Ovary (tissue), 9 donors: Measurements from ENCODE around the gene RGS19. TPM values are rescaled to one million over a fixed set of nuclear protein-coding genes. Genes with fewer than 3 reads are reported as not detected.

ENCODE experiments used
- DNase-seq, 5 donors: peaks; one replicate each; pipeline ENCODE4 v3.0.0-alpha.2; 2019 to 2020
- H3K27ac ChIP-seq, 2 donors: fragments of 200-600 bp; one replicate each; pipeline versions ENCODE4 v1.5.1 to v1.8.0; 2019 to 2022
- H3K27me3 ChIP-seq: fragments of 200-600 bp; one replicate; pipeline ENCODE4 v1.8.0; 2022
- H3K36me3 ChIP-seq: fragments of 200-600 bp; sonication (generic); one replicate; pipeline ENCODE4 v1.5.1; 2019
- H3K4me1 ChIP-seq: one replicate; pipeline ENCODE4 v1.8.1; 2013; ENCODE audit warnings: mild to moderate bottlenecking, moderate library complexity; ENCODE audit not compliant: insufficient read depth
- H3K4me3 ChIP-seq: fragments of 200-600 bp; sonication (generic); one replicate; pipeline ENCODE4 v1.5.1; 2017
- H3K9me3 ChIP-seq, 2 donors: fragments of 200-600 bp in 1 of 2; sonication (generic) in 1 of 2; one replicate each; pipeline versions ENCODE4 v1.5.1 to v1.8.1; 2013 to 2019; ENCODE audit warnings: mild to moderate bottlenecking in 1 of 2, moderate library complexity in 1 of 2
- EP300 ChIP-seq: sonication (generic); formaldehyde crosslinking; IDR thresholded peaks from one replicate; pipeline ENCODE4 v1.6.1; 2017; ENCODE audit warnings: antibody characterized with exemption
- POLR2A ChIP-seq: fragments of 450-650 bp; IDR thresholded peaks from one replicate; pipeline ENCODE4 v1.6.1; 2017; ENCODE audit warnings: antibody characterized with exemption, mild to moderate bottlenecking, moderate library complexity
- WGBS, 3 donors: extraction: QIAGEN DNeasy Blood & Tissue Kit in 1 of 3; methylation state at CpG; one replicate each; pipeline versions ENCODE4 v1.1.5 to v1.1.7; 2013 to 2017; 5-methylcytosine and 5-hydroxymethylcytosine counted together
- intact Hi-C, 4 donors: fragments of 100-400 bp; cut with DNase I; formaldehyde crosslinking; loops; one replicate each; pipeline versions ENCODE4 v1.11.0 to v1.15.1; 2022 to 2023
- polyA plus RNA-seq, 2 donors: library from polyadenylated mRNA; stranded (reverse); fragments of 200-250 nt in 1 of 2; fragments of 350-450 nt in 1 of 2; fragmentation: Illumina TruSeq in 1 of 2; extraction: RNeasy Lipid Tissue Mini Kit (QIAGEN cat#74804) in 1 of 2; gene quantifications; one replicate each; pipeline ENCODE4 v1.2.3, GENCODE V29; 2013 to 2014
- total RNA-seq, 7 donors: library from RNA; depleted of rRNA in 2 of 7; stranded (reverse); fragments of >200 nt in 2 of 7; fragmentation: NEBNext Ultra II Directional in 3 of 7; extraction: Animal tissue kit (Norgen Biotek cat#: 25700) in 3 of 7; gene quantifications; one replicate each; pipeline versions ENCODE4 v1.1.0 to v1.2.4, GENCODE V29; 2016 to 2023
- TF ChIP-seq, protein P1 (sequence below), 3 donors: fragments of 450-650 bp in 2 of 3; fragments of 200-600 bp in 1 of 3; IDR thresholded peaks; one replicate each; pipeline versions ENCODE4 v1.5.1 to v1.8.0; 2016 to 2022; ENCODE audit warnings: antibody characterized with exemption in 3 of 3, mild to moderate bottlenecking in 1 of 3
- donor health status: DM: no; HTN: no; CAD: no; lungs with moderate emphysema.
- donor health status: DM: no; HTN: no; CAD: no.
- donor health status: Bipolar disorder and iron deficiency.
- donor health status: DM: yes; HTN: yes; CAD: no.
- donor health status: DM: no; HTN: no; CAD: no.
- donor health status: DM: yes; HTN: yes; CAD: no.

Gene RGS19
- total and polyA plus RNA-seq, 9 donors = 2.1 to 7.6 (median 4.5) TPM

DNA sequence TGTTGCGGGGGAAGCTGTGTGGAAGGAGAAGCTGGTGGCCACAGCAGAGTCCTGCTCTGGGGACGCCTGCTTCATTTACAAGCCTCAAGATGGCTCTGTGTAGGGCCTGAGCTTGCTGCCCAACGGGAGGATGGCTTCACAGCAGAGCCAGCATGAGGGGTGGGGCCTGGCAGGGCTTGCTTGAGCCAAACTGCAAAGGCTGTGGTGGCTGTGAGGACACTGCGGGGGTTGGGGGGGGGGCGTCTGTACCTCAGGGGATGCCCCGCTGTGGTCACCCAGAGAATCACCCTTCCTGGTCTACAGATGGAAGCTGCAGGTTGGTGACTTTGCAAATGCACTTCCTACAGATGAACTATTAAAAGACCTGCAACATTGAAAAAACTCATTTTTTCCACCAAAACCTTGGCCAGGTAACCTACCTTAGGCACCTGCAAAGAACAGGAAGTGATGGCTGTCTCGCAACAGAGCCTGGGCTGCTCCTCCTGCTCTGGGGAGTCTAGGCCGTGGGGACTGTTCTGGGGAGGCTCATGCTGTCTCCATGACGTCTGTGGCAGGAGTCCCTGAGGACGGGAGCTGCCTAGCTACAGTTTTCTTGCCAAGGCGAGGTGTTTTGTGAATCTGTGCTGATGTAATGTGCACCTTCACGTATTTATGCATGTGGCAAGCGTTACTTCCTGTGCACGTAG lies 20.7 kb upstream of the RGS19 start:
- Histone ChIP-seq H3K9me3 (no peaks in the 10 kb centered on the region), H3K4me1 (no peaks in the 10 kb centered on the region), H3K27ac (no peak overlapping the region), H3K27me3 (no peaks in the 10 kb centered on the region), H3K4me3 (no peak overlapping the region), H3K36me3 (no peaks in the 10 kb centered on the region)
- intact Hi-C loops = no loop called here
- WGBS, 3 donors = 81 to 89% (median 87%) methylated on average over 14 of the region's 14 CpGs
- DNase-seq = no peak
- TF ChIP-seq, protein P1, sequence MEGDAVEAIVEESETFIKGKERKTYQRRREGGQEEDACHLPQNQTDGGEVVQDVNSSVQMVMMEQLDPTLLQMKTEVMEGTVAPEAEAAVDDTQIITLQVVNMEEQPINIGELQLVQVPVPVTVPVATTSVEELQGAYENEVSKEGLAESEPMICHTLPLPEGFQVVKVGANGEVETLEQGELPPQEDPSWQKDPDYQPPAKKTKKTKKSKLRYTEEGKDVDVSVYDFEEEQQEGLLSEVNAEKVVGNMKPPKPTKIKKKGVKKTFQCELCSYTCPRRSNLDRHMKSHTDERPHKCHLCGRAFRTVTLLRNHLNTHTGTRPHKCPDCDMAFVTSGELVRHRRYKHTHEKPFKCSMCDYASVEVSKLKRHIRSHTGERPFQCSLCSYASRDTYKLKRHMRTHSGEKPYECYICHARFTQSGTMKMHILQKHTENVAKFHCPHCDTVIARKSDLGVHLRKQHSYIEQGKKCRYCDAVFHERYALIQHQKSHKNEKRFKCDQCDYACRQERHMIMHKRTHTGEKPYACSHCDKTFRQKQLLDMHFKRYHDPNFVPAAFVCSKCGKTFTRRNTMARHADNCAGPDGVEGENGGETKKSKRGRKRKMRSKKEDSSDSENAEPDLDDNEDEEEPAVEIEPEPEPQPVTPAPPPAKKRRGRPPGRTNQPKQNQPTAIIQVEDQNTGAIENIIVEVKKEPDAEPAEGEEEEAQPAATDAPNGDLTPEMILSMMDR (IDR thresholded peaks at IDR 0.05) = no peak
- TF ChIP-seq POLR2A (no peak), EP300 (no peak)

DNA sequence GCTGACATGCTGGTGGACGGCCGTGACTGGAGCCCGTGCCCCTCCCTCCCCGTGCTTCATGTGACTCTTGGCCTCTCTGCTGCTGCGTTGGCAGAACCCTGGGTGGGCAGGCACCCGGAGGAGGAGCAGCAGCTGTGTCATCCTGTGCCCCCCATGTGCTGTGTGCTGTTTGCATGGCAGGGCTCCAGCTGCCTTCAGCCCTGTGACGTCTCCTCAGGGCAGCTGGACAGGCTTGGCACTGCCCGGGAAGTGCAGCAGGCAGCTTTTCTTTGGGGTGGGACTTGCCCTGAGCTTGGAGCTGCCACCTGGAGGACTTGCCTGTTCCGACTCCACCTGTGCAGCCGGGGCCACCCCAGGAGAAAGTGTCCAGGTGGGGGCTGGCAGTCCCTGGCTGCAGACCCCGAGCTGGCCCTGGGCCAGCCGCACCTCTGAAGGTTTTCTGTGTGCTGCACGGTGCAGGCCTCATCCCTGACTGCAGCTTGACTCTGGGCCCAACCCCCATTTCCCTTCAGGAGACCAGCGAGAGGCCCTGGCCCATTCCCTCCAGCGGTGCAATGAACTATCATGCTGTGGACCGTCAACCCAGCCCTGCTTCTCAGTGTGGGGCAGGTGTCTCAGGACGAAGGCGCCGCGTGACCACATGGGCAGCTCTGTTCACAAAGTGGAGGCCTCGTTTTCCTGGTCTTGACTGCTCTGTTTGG lies 19.9 kb upstream of the RGS19 start:
- Histone ChIP-seq H3K27ac (no peak overlapping the region), H3K4me1 (no peaks in the 10 kb centered on the region), H3K4me3 (no peak overlapping the region), H3K27me3 (no peaks in the 10 kb centered on the region), H3K9me3 (no peaks in the 10 kb centered on the region), H3K36me3 (no peaks in the 10 kb centered on the region)
- 72 to 78% (median 78%) methylated on average over 21 of the region's 21 CpGs for WGBS, 3 donors
- intact Hi-C loops = no loop called here
- DNase-seq = no peak
- no peak for TF ChIP-seq EP300
- TF ChIP-seq POLR2A = no peak

DNA sequence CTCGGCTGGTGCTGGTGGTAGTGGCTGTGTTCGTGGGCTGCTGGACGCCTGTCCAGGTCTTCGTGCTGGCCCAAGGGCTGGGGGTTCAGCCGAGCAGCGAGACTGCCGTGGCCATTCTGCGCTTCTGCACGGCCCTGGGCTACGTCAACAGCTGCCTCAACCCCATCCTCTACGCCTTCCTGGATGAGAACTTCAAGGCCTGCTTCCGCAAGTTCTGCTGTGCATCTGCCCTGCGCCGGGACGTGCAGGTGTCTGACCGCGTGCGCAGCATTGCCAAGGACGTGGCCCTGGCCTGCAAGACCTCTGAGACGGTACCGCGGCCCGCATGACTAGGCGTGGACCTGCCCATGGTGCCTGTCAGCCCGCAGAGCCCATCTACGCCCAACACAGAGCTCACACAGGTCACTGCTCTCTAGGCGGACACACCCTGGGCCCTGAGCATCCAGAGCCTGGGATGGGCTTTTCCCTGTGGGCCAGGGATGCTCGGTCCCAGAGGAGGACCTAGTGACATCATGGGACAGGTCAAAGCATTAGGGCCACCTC lies 19.2 kb upstream of the RGS19 start:
- WGBS, 3 donors = 94 to 96% (median 94%) methylated on average over 27 to 28 of the region's 28 CpGs
- Histone ChIP-seq H3K36me3 (no peaks in the 10 kb centered on the region), H3K27ac (no peak overlapping the region), H3K9me3 (no peaks in the 10 kb centered on the region), H3K4me3 (no peak overlapping the region), H3K27me3 (no peaks in the 10 kb centered on the region), H3K4me1 (no peaks in the 10 kb centered on the region)
- DNase-seq = no peak
- TF ChIP-seq, protein P1 (IDR thresholded peaks at IDR 0.05) = no peak
- TF ChIP-seq POLR2A (no peak), EP300 (no peak)
- intact Hi-C loops = no loop called here

- no peaks in the 10 kb centered on the region for H3K9me3 ChIP-seq
- no peak for DNase-seq
- no peaks in the 10 kb centered on the region for H3K36me3 ChIP-seq
- no peaks in the 10 kb centered on the region for H3K27me3 ChIP-seq
- no peak overlapping the region for H3K4me3 ChIP-seq
- 77 to 98% (median 80%) methylated on average over 6 of the region's 6 CpGs for whole genome bisulfite sequencing, 3 donors
- TF ChIP-seq POLR2A (no peak), EP300 (no peak)
- TF ChIP-seq, protein P1 (IDR thresholded peaks at IDR 0.05) = no peak
- intact Hi-C loops = no loop called here
- H3K27ac ChIP-seq = no peak overlapping the region
- H3K4me1 ChIP-seq = no peaks in the 10 kb centered on the region
Measured at GRCh38 chr20:64096535-64096934, 17.2 kb upstream of the RGS19 start.

GRCh38 chr20:64095927-64096326 lies 16.6 kb upstream of the RGS19 start:
- Histone ChIP-seq H3K27ac (no peak overlapping the region), H3K36me3 (no peaks in the 10 kb centered on the region), H3K4me1 (no peaks in the 10 kb centered on the region), H3K9me3 (no peaks in the 10 kb centered on the region), H3K4me3 (no peak overlapping the region), H3K27me3 (no peaks in the 10 kb centered on the region)
- DNase-seq = no peak
- WGBS, 3 donors = 87 to 94% (median 90%) methylated on average over 11 of the region's 11 CpGs
- no peak for TF ChIP-seq EP300
- intact Hi-C loops = no loop called here
